ENCODE data around the gene SEMA5B.

- TF ChIP-seq POLR2A (IDR thresholded peaks at IDR 0.05; ENCODE audit: low read length) (no peak), GATA1 (IDR thresholded peaks at IDR 0.05; ENCODE audit: low read depth, low read length) (no peak)
These were observed 21.1 kb upstream of the SEMA5B start for GRCh38 chr3:123048480-123049237.

Data from erythroblast (primary cell).